Body of pancreas (tissue), 4 donors: ENCODE results near the gene ZNF276. TPM values are rescaled to one million over a fixed set of nuclear protein-coding genes. Genes with fewer than 3 reads are reported as not detected.
"Not testable (repeated sequence)": the region's sequence is repeated elsewhere in the genome, so short reads cannot be mapped to it uniquely, and the experiment has no call there.

Experiments
- ATAC-seq: fragments of 150-250 bp; one replicate; pipeline ENCODE4 v1.9.1; 2016
- DNase-seq, 4 donors: peaks; one replicate each; pipeline ENCODE4 v3.0.0-alpha.2; 2019
- H3K27ac ChIP-seq, 4 donors: fragments of 200-600 bp; sonication (generic); 1 replicate in 3 of 4; 2 replicates in 1 of 4; pipeline versions ENCODE4 v1.5.1 to v1.6.1; 2016 to 2019; ENCODE audit warnings: mild to moderate bottlenecking in 1 of 4, mixed read lengths in 1 of 4, moderate library complexity in 1 of 4
- H3K27me3 ChIP-seq, 2 donors: fragments of 200-600 bp; sonication (generic); one replicate each; pipeline ENCODE4 v1.6.0; 2016; ENCODE audit warnings: mild to moderate bottlenecking in 1 of 2
- H3K36me3 ChIP-seq, 2 donors: fragments of 200-600 bp; sonication (generic); replicated peaks in 1 of 2; 2 replicates each; pipeline ENCODE4 v1.5.1; 2016; ENCODE audit warnings: low read depth in 2 of 2; ENCODE audit not compliant: insufficient read depth in 1 of 2
- H3K4me1 ChIP-seq: fragments of 200-600 bp; sonication (generic); one replicate; pipeline ENCODE4 v1.6.0; 2016
- H3K4me3 ChIP-seq, 2 donors: fragments of 200-600 bp; sonication (generic); 1 replicate in 1 of 2; 2 replicates in 1 of 2; pipeline ENCODE4 v1.5.1; 2016 to 2019
- H3K9me3 ChIP-seq, 3 donors: fragments of 200-600 bp; sonication (generic); 1 replicate in 2 of 3; 2 replicates in 1 of 3; pipeline ENCODE4 v1.5.1; 2016
- POLR2A ChIP-seq, 3 donors: fragments of 450-650 bp; IDR thresholded peaks; one replicate each; pipeline ENCODE4 v1.6.1; 2016; ENCODE audit warnings: antibody characterized with exemption in 3 of 3, mild to moderate bottlenecking in 2 of 3
- WGBS, 2 donors: methylation state at CpG; one replicate each; pipeline ENCODE4 v1.1.5; 2017; 5-methylcytosine and 5-hydroxymethylcytosine counted together
- intact Hi-C: fragments of 100-400 bp; cut with DNase I; formaldehyde crosslinking; loops from one replicate; pipeline ENCODE4 v1.15.1; 2023
- total RNA-seq, 2 donors: library from RNA; depleted of rRNA; stranded (reverse); fragments of >200 nt; gene quantifications; one replicate each; pipeline ENCODE4 v1.1.0, GENCODE V29; 2016
- TF ChIP-seq, protein P1 (sequence below), 7 experiments: fragments of 450-650 bp in 4 of 7; fragments of 200-600 bp in 3 of 7; sonication (generic) in 3 of 7; IDR thresholded peaks; one replicate each; pipeline ENCODE4 v1.5.1; 2016 to 2019; ENCODE audit warnings: antibody characterized with exemption in 7 of 7

The ZNF276 gene, protein sequence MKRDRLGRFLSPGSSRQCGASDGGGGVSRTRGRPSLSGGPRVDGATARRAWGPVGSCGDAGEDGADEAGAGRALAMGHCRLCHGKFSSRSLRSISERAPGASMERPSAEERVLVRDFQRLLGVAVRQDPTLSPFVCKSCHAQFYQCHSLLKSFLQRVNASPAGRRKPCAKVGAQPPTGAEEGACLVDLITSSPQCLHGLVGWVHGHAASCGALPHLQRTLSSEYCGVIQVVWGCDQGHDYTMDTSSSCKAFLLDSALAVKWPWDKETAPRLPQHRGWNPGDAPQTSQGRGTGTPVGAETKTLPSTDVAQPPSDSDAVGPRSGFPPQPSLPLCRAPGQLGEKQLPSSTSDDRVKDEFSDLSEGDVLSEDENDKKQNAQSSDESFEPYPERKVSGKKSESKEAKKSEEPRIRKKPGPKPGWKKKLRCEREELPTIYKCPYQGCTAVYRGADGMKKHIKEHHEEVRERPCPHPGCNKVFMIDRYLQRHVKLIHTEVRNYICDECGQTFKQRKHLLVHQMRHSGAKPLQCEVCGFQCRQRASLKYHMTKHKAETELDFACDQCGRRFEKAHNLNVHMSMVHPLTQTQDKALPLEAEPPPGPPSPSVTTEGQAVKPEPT
- 10 to 100 TPM; 20.8 to 41.2 TPM for total RNA-seq

DNA sequence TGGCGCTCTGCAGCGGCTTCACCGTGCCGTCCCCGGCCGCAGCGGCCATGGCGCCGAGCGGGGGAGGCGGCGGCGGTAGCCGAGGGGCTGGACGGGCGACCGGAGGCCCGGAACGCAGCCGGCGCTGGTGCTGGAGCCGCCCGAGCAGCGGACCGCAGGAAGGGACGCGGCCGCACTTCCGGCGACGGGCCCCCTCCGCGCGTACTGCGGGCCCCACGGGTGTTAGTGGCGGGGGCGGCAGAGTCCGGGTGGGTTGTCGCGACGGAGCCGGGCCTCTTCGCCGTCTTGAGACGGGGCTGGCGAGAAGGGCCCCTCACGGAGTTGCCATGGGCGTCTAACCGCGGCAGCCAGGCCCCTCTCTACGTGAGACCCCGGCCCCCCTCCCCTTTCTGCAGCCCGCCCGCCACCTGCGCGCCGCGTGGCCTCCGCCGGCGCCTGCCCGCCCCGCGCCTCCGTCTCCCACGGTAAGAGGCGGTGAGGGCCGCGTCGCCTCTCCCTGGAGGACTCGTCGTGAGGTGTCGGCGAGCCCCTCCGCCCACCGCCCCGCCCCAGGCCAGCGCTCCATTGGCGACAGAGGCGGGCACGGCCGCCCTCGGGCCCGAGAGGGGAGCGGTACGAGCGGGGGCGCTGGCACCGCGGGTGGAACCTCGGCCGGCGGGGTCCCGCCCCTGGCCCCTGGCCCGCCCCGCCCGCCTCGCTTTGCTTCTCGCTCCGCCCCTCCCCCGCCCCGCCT, at the start of gene ZNF276, which contains the start of gene VPS9D1:
TSS of gene ZNF276 (plus strand) at position 725 of the 733 bp plus-strand sequence. CDS start 104 bp downstream, outside the sequence.
TSS of gene VPS9D1 (minus strand) at position 86 of the 733 bp plus-strand sequence. CDS start at position 49, 37 bp downstream.
- DNase-seq (peak; percentile 78 to 88 (median 84)), ATAC-seq (peak; percentile 81)
- intact Hi-C loops, result no loop called here
- H3K27ac ChIP-seq, result peak within 1 kb of the TSS; percentile 83 to 98 (median 88)
- 1% methylated on average over 33 of the region's 103 CpGs; no CpG with 5 or more reads in 1 of the 2 donors for WGBS, 2 donors
- H3K9me3 ChIP-seq, result no peaks in the 10 kb centered on the region
- TF ChIP-seq POLR2A (IDR thresholded peaks at IDR 0.05), result peak; percentile 36 to 59 (median 50)
- TF ChIP-seq, protein P1, sequence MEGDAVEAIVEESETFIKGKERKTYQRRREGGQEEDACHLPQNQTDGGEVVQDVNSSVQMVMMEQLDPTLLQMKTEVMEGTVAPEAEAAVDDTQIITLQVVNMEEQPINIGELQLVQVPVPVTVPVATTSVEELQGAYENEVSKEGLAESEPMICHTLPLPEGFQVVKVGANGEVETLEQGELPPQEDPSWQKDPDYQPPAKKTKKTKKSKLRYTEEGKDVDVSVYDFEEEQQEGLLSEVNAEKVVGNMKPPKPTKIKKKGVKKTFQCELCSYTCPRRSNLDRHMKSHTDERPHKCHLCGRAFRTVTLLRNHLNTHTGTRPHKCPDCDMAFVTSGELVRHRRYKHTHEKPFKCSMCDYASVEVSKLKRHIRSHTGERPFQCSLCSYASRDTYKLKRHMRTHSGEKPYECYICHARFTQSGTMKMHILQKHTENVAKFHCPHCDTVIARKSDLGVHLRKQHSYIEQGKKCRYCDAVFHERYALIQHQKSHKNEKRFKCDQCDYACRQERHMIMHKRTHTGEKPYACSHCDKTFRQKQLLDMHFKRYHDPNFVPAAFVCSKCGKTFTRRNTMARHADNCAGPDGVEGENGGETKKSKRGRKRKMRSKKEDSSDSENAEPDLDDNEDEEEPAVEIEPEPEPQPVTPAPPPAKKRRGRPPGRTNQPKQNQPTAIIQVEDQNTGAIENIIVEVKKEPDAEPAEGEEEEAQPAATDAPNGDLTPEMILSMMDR (IDR thresholded peaks at IDR 0.05), result no peak
- peaks cover 0 to 5% of the 10 kb centered on the region in 2 donors for H3K36me3 ChIP-seq
- peaks cover 30% of the 10 kb centered on the region for H3K4me1 ChIP-seq
- H3K4me3 ChIP-seq, result peak within 1 kb of the TSS; percentile 52 to 90
- H3K27me3 ChIP-seq, result no peaks in the 10 kb centered on the region

DNA sequence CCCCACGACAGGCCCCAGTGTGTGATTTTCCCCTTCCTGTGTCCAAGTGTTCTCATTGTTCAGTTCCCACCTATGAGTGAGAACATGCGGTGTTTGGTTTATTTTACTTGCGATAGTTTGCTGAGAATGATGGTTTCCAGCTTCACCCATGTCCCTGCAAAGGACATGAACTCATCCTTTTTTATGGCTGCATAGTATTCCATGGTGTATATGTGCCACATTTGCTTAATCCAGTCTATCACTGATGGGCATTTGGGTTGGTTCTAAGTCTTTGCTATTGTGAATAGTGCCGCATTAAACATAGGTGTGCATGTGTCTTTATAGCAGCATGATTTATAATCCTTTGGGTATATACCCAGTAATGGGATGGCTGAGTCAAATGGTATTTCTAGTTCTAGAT, 49.8 kb upstream of the ZNF276 start:
- H3K27me3 ChIP-seq, H3K4me1 ChIP-seq, H3K9me3 ChIP-seq, ATAC-seq, H3K4me3 ChIP-seq, H3K27ac ChIP-seq, intact Hi-C loops, H3K36me3 ChIP-seq, DNase-seq: not testable (repeated sequence)
- WGBS, 2 donors, result 90 to 92% methylated on average over 4 of the region's 4 CpGs

DNA sequence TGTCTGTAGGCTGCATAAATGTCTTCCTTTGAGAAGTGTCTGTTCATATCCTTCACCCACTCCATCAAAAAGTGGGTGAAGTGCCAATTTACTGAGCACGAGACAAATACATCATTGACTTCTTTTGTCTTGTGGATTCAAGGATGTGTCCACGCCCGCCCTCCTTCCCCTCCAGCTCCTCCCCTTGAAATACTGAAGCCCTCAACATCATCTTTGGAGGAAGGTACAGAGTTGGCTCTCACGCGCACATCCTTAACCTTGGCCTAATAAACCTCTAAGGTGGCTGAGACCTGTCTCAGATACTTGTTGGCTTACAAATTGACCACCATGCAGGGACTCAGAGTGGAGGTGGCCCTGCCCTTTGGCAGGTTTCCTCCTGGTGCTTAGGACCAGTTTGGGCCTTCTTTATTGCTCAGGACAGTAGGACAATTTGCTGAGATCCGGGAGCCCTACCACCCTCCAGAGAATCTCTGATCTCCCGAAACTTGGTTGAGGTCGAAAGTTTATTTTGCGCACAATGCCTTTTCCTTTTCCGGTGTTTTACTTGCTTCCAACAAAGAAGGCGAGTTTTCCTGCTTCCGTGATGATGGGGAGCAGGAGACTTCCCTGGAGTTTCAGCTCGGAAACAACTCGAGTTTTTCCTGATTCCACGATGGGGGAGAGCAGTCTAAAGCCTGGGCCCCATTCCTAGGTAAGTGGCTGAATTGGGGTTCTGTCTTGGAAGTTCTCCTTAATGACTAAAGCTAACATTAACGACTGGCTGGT, 49.0 kb upstream of the ZNF276 start:
- Histone ChIP-seq H3K36me3 (no peaks in the 10 kb centered on the region), H3K4me3 (no peak overlapping the region), H3K9me3 (no peaks in the 10 kb centered on the region), H3K4me1 (no peaks in the 10 kb centered on the region), H3K27me3 (no peaks in the 10 kb centered on the region), H3K27ac (no peak overlapping the region)
- WGBS, 2 donors, result 87 to 93% methylated on average over 16 of the region's 16 CpGs
- ATAC-seq, result no peak
- intact Hi-C loops, result no loop called here
- DNase-seq, result no peak
- TF ChIP-seq, protein P1 (IDR thresholded peaks at IDR 0.05), result no peak
- no peak for TF ChIP-seq POLR2A (IDR thresholded peaks at IDR 0.05)

DNA sequence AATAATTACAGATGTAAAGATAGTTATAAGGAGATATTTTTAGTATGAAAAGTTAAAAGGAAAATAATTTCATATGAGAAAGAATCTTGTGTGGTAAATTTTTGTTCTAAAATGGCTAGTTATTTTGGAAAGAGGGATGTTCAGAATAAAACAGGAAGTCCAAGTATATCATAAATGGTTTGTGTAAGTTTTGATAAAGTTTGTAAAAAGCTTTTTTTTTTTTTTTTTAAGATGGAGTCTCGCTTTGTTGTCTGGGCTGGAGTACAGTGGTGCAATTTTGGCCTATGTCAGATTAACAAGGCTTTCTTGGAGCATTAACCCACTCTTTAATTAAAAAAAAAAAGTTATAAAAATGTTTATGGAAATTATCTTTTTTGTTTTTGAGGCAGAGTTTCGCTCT, 43.1 kb upstream of the ZNF276 start:
- Histone ChIP-seq H3K4me3 (no peak overlapping the region), H3K27me3 (no peaks in the 10 kb centered on the region), H3K36me3 (no peaks in the 10 kb centered on the region), H3K4me1 (no peaks in the 10 kb centered on the region), H3K9me3 (no peaks in the 10 kb centered on the region), H3K27ac (no peak overlapping the region)
- intact Hi-C loops, result no loop called here
- no peak for ATAC-seq
- no peak for TF ChIP-seq POLR2A (IDR thresholded peaks at IDR 0.05)
- TF ChIP-seq, protein P1 (IDR thresholded peaks at IDR 0.05), result no peak
- WGBS, 2 donors, result 90 to 98% methylated on average over 2 of the region's 2 CpGs
- DNase-seq, result no peak
